ENCODE results near the gene CHST14. TPM values are rescaled to one million over a fixed set of nuclear protein-coding genes. Genes with fewer than 3 reads are reported as not detected.
"Not testable (repeated sequence)": the region's sequence is repeated elsewhere in the genome, so short reads cannot be mapped to it uniquely, and the experiment has no call there.

The CHST14 gene
- total RNA-seq, 1 experiment from 2014 or later, result 11.5 TPM

- TF ChIP-seq CTCF (IDR thresholded peaks at IDR 0.05; ENCODE audit: unreplicated experiment), result no peak
- Mint-ChIP-seq H3K27ac (ENCODE audit: unreplicated experiment) (no peak overlapping the region), H3K4me3 (ENCODE audit: low read depth, unreplicated experiment) (no peak overlapping the region), H3K36me3 (ENCODE audit: insufficient read depth, unreplicated experiment) (no peaks in the 10 kb centered on the region), H3K27me3 (ENCODE audit: unreplicated experiment) (no peaks in the 10 kb centered on the region), H3K4me1 (ENCODE audit: low read depth, unreplicated experiment) (no peaks in the 10 kb centered on the region), H3K9me3 (ENCODE audit: low read depth, unreplicated experiment) (no peaks in the 10 kb centered on the region)
- CTCF ChIA-PET, result no interaction called here
- intact Hi-C loops (cut with micrococcal nuclease; ENCODE audit: unreplicated experiment), result no loop called here
- no peak for DNase-seq
- no TSS peak for BruUV-seq (replicated peaks)
Observed at GRCh38 chr15:40449275-40449674, 21.5 kb upstream of the CHST14 start.

GRCh38 chr15:40450047-40450446 is 20.7 kb upstream of the CHST14 start:
- H3K27ac Mint-ChIP-seq (ENCODE audit: unreplicated experiment), result no peak overlapping the region
- no peaks in the 10 kb centered on the region for H3K4me1 Mint-ChIP-seq (ENCODE audit: low read depth, unreplicated experiment)
- CTCF ChIA-PET, result no interaction called here
- no peak for TF ChIP-seq CTCF (IDR thresholded peaks at IDR 0.05; ENCODE audit: unreplicated experiment)
- intact Hi-C loops (cut with micrococcal nuclease; ENCODE audit: unreplicated experiment), result no loop called here
- H3K9me3 Mint-ChIP-seq (ENCODE audit: low read depth, unreplicated experiment), result no peaks in the 10 kb centered on the region
- H3K4me3 Mint-ChIP-seq (ENCODE audit: low read depth, unreplicated experiment), result no peak overlapping the region
- no peaks in the 10 kb centered on the region for H3K36me3 Mint-ChIP-seq (ENCODE audit: insufficient read depth, unreplicated experiment)
- BruUV-seq (replicated peaks), result no TSS peak
- no peaks in the 10 kb centered on the region for H3K27me3 Mint-ChIP-seq (ENCODE audit: unreplicated experiment)
- no peak for DNase-seq

- H3K4me1 Mint-ChIP-seq (ENCODE audit: low read depth, unreplicated experiment), result no peaks in the 10 kb centered on the region
- DNase-seq, result no peak
- no peaks in the 10 kb centered on the region for H3K9me3 Mint-ChIP-seq (ENCODE audit: low read depth, unreplicated experiment)
- H3K36me3 Mint-ChIP-seq (ENCODE audit: insufficient read depth, unreplicated experiment), result no peaks in the 10 kb centered on the region
- BruUV-seq (replicated peaks), result no TSS peak
- H3K4me3 Mint-ChIP-seq (ENCODE audit: low read depth, unreplicated experiment), result no peak overlapping the region
- H3K27me3 Mint-ChIP-seq (ENCODE audit: unreplicated experiment), result no peaks in the 10 kb centered on the region
- H3K27ac Mint-ChIP-seq (ENCODE audit: unreplicated experiment), result no peak overlapping the region
- CTCF ChIA-PET, result interaction anchor here (0.6 kb wide), 1 partner anchor 9 kb away, joined by 3 read pairs; no protein-coding TSS in a partner anchor
- no peak for TF ChIP-seq CTCF (IDR thresholded peaks at IDR 0.05; ENCODE audit: unreplicated experiment)
- intact Hi-C loops (cut with micrococcal nuclease; ENCODE audit: unreplicated experiment), result no loop called here
Observed at GRCh38 chr15:40451527-40452158, 19.1 kb upstream of the CHST14 start.

GRCh38 chr15:40452296-40453090 is 18.3 kb upstream of the CHST14 start:
- Mint-ChIP-seq H3K27me3 (ENCODE audit: unreplicated experiment) (no peaks in the 10 kb centered on the region), H3K4me3 (ENCODE audit: low read depth, unreplicated experiment) (no peak overlapping the region), H3K4me1 (ENCODE audit: low read depth, unreplicated experiment) (no peaks in the 10 kb centered on the region), H3K9me3 (ENCODE audit: low read depth, unreplicated experiment) (no peaks in the 10 kb centered on the region), H3K36me3 (ENCODE audit: insufficient read depth, unreplicated experiment) (no peaks in the 10 kb centered on the region), H3K27ac (ENCODE audit: unreplicated experiment) (no peak overlapping the region)
- CTCF ChIA-PET, result interaction anchor here (0.6 kb wide), 1 partner anchor 10 kb away, joined by 3 read pairs; no protein-coding TSS in a partner anchor
- TF ChIP-seq CTCF (IDR thresholded peaks at IDR 0.05; ENCODE audit: unreplicated experiment), result no peak
- intact Hi-C loops (cut with micrococcal nuclease; ENCODE audit: unreplicated experiment), result no loop called here
- BruUV-seq (replicated peaks), result no TSS peak
- DNase-seq, result no peak

GRCh38 chr15:40453941-40454340 is 16.8 kb upstream of the CHST14 start:
- BruUV-seq (replicated peaks); H3K27me3 Mint-ChIP-seq (ENCODE audit: unreplicated experiment); H3K4me3 Mint-ChIP-seq (ENCODE audit: low read depth, unreplicated experiment); H3K9me3 Mint-ChIP-seq (ENCODE audit: low read depth, unreplicated experiment); H3K4me1 Mint-ChIP-seq (ENCODE audit: low read depth, unreplicated experiment); DNase-seq; H3K27ac Mint-ChIP-seq (ENCODE audit: unreplicated experiment); H3K36me3 Mint-ChIP-seq (ENCODE audit: insufficient read depth, unreplicated experiment); intact Hi-C loops (cut with micrococcal nuclease; ENCODE audit: unreplicated experiment): not testable (repeated sequence)
- CTCF ChIA-PET, result interaction anchor here (0.6 kb wide), 1 partner anchor 86 kb away, joined by 4 read pairs; no protein-coding TSS in a partner anchor
